OCI-LY1 (cell line): ENCODE data around the gene NDUFV1.
"Not testable (repeated sequence)": the region's sequence is repeated elsewhere in the genome, so short reads cannot be mapped to it uniquely, and the experiment has no call there.

Experiments used
- CTCF ChIP-seq: fragments of 200-600 bp; sonication (generic), shearing (Covaris generic); IDR thresholded peaks from 2 replicates; pipeline ENCODE4 v1.5.1; 2017; ENCODE audit warnings: mild to moderate bottlenecking, antibody characterized with exemption, low read length, moderate library complexity, mixed read lengths
- EZH2 ChIP-seq: fragments of 200-600 bp; sonication (generic), shearing (Covaris generic); IDR thresholded peaks from 2 replicates; pipeline ENCODE4 v1.8.0; 2017; ENCODE audit warnings: borderline replicate concordance, mixed run types, mild to moderate bottlenecking, antibody characterized with exemption, low read length, moderate library complexity, mixed read lengths

- TF ChIP-seq CTCF, EZH2: not testable (repeated sequence)
Observed at GRCh38 chr11:67623795-67624194, 17.1 kb downstream of the NDUFV1 start.
